Erythroblast (primary cell): Measurements from ENCODE around the gene FOXC2.
"Not testable (repeated sequence)": the region's sequence is repeated elsewhere in the genome, so short reads cannot be mapped to it uniquely, and the experiment has no call there.

Experiments
- GATA1 ChIP-seq: IDR thresholded peaks from 2 replicates; pipeline ENCODE4 v1.6.1; 2011; ENCODE audit warnings: low read depth, mild to moderate bottlenecking, control low read depth, low read length, moderate library complexity
- POLR2A ChIP-seq: IDR thresholded peaks from 2 replicates; pipeline ENCODE4 v1.6.1; 2011; ENCODE audit warnings: mild to moderate bottlenecking, low read length

- not testable (repeated sequence) for TF ChIP-seq POLR2A, GATA1
Measured at GRCh38 chr16:86587955-86588354, 21.3 kb downstream of the FOXC2 start.
